H1 (cell line): ENCODE measurements around the gene ITPR3. TPM values are rescaled to one million over a fixed set of nuclear protein-coding genes. Genes with fewer than 3 reads are reported as not detected.

Experiments used
- CTCF ChIA-PET: fragments of 300-600 bp; sonication (Branson Sonifier 250); formaldehyde crosslinking; loops from one replicate; lab custom pipeline; 2021; ENCODE audit not compliant: partially characterized antibody; lab: Charles Lee
- POLR2A ChIA-PET: fragments of 300-600 bp; sonication (Branson Sonifier 250); formaldehyde crosslinking; loops from one replicate; lab custom pipeline; 2021; ENCODE audit warnings: inconsistent platforms; ENCODE audit not compliant: partially characterized antibody; lab: Charles Lee
- DNase-seq, 2 experiments: peaks; one replicate each; pipeline versions ENCODE4 v3.0.0 to v3.0.0-alpha.2; 2010 to 2022; ENCODE audit warnings: low spot score in 2 of 2, low read depth in 1 of 2, mixed read lengths in 1 of 2
- FAIRE-seq: peaks from 2 replicates; lab custom pipeline; 2011; peaks lifted over from hg19 to GRCh38; lab: Jason Lieb, UNC
- H2AFZ ChIP-seq: 2 replicates; pipeline ENCODE4 v1.8.1; 2012; ENCODE audit warnings: low read length, inconsistent platforms
- H2AK5ac ChIP-seq: 2 replicates; pipeline ENCODE4 v1.6.1; 2013; ENCODE audit warnings: low read depth, low read length
- H2BK120ac ChIP-seq: replicated peaks from 2 replicates; pipeline ENCODE3; 2013; ENCODE audit warnings: low read depth, low read length, inconsistent platforms
- H2BK12ac ChIP-seq: 2 replicates; pipeline ENCODE4 v1.6.1; 2013; ENCODE audit warnings: low read depth, low read length
- H2BK15ac ChIP-seq: 2 replicates; pipeline ENCODE4 v1.6.1; 2013; ENCODE audit warnings: low read length
- H2BK20ac ChIP-seq: 2 replicates; pipeline ENCODE4 v1.6.1; 2013; ENCODE audit warnings: low read length
- H2BK5ac ChIP-seq: 2 replicates; pipeline ENCODE4 v1.6.1; 2013; ENCODE audit warnings: low read depth, low read length
- H3K14ac ChIP-seq: 2 replicates; pipeline ENCODE4 v1.6.1; 2013; ENCODE audit warnings: inconsistent platforms; ENCODE audit not compliant: insufficient read length
- H3K18ac ChIP-seq: 2 replicates; pipeline ENCODE4 v1.6.1; 2013; ENCODE audit warnings: low read length; ENCODE audit errors: extremely low read depth
- H3K23ac ChIP-seq: 2 replicates; pipeline ENCODE4 v1.6.1; 2013; ENCODE audit warnings: inconsistent platforms; ENCODE audit not compliant: insufficient read length
- H3K23me2 ChIP-seq: 2 replicates; pipeline ENCODE4 v1.6.1; 2013; ENCODE audit warnings: low read depth, low read length
- H3K27ac ChIP-seq: 2 replicates; pipeline ENCODE4 v1.6.1; 2011; ENCODE audit warnings: low read depth, low read length, inconsistent platforms
- H3K27me3 ChIP-seq, 4 experiments: replicated peaks in 1 of 4; 1 replicate in 1 of 4; 2 replicates in 3 of 4; pipeline versions ENCODE4 v1.6.1 to v1.8.1; 2011 to 2013; ENCODE audit warnings: low read length in 3 of 4, mild to moderate bottlenecking in 3 of 4, inconsistent platforms in 2 of 4, mixed read lengths in 2 of 4, moderate library complexity in 1 of 4; ENCODE audit not compliant: control insufficient read depth in 3 of 4, insufficient read depth in 3 of 4; ENCODE audit errors: extremely low read depth in 1 of 4
- H3K36me3 ChIP-seq, 4 experiments: 2 replicates each; pipeline versions ENCODE4 v1.6.1 to v1.8.1; 2011 to 2013; ENCODE audit warnings: mild to moderate bottlenecking in 4 of 4, low read length in 3 of 4, moderate library complexity in 2 of 4, control low read depth in 1 of 4, inconsistent platforms in 1 of 4; ENCODE audit not compliant: insufficient read depth in 4 of 4, control insufficient read depth in 2 of 4
- H3K4ac ChIP-seq: replicated peaks from 2 replicates; pipeline ENCODE3; 2013; ENCODE audit warnings: low read length, low read depth, mixed read lengths, inconsistent platforms; ENCODE audit not compliant: insufficient read length
- H3K4me1 ChIP-seq, 4 experiments: replicated peaks in 1 of 4; 1 replicate in 1 of 4; 2 replicates in 3 of 4; pipeline versions ENCODE4 v1.6.1 to v1.8.1; 2011 to 2013; ENCODE audit warnings: low read length in 3 of 4, inconsistent platforms in 2 of 4, mixed read lengths in 1 of 4; ENCODE audit not compliant: insufficient read depth in 4 of 4, control insufficient read depth in 3 of 4
- H3K4me2 ChIP-seq, 2 experiments: 2 replicates each; pipeline versions ENCODE4 v1.6.1 to v1.8.1; 2011 to 2013; ENCODE audit warnings: low read depth in 2 of 2, low read length in 2 of 2, control low read depth in 1 of 2, inconsistent platforms in 1 of 2, mild to moderate bottlenecking in 1 of 2; ENCODE audit not compliant: insufficient read depth in 1 of 2
- H3K4me3 ChIP-seq, 4 experiments: fragments of 200-600, 300-600 bp in 1 of 4; sonication (generic), shearing (Covaris generic), sonication (Bioruptor Twin) in 1 of 4; 2 replicates each; pipeline versions ENCODE4 v1.5.1 to v1.8.1; 2011 to 2016; ENCODE audit warnings: low read length in 4 of 4, low read depth in 3 of 4, control low read depth in 2 of 4, inconsistent platforms in 2 of 4, mild to moderate bottlenecking in 2 of 4, mixed read lengths in 1 of 4, moderate library complexity in 1 of 4; ENCODE audit not compliant: insufficient read depth in 2 of 4; ENCODE audit errors: extremely low read depth in 1 of 4
- H3K56ac ChIP-seq: replicated peaks from 2 replicates; pipeline ENCODE3; 2013; ENCODE audit warnings: low read depth, mild to moderate bottlenecking, mixed read lengths, low read length, inconsistent platforms; ENCODE audit not compliant: insufficient read length
- H3K79me1 ChIP-seq: 2 replicates; pipeline ENCODE4 v1.6.1; 2013; ENCODE audit warnings: low read depth, low read length, control low read depth
- H3K79me2 ChIP-seq, 2 experiments: 2 replicates each; pipeline versions ENCODE4 v1.6.1 to v1.8.1; 2012 to 2013; ENCODE audit warnings: low read length in 2 of 2, mild to moderate bottlenecking in 2 of 2, inconsistent platforms in 1 of 2; ENCODE audit not compliant: insufficient read depth in 2 of 2, control insufficient read depth in 1 of 2
- H3K9ac ChIP-seq, 4 experiments: replicated peaks in 1 of 4; 1 replicate in 1 of 4; 2 replicates in 3 of 4; pipeline versions ENCODE4 v1.6.1 to v1.8.1; 2011 to 2013; ENCODE audit warnings: low read depth in 3 of 4, low read length in 3 of 4, control low read depth in 2 of 4, mild to moderate bottlenecking in 2 of 4, moderate library complexity in 2 of 4, inconsistent platforms in 1 of 4; ENCODE audit errors: extremely low read depth in 1 of 4
- H3K9me3 ChIP-seq, 2 experiments: 2 replicates each; pipeline versions ENCODE4 v1.6.1 to v1.8.1; 2012 to 2013; ENCODE audit warnings: mild to moderate bottlenecking in 2 of 2, moderate library complexity in 2 of 2, control low read depth in 1 of 2, inconsistent platforms in 1 of 2, low read depth in 1 of 2, low read length in 1 of 2, mixed read lengths in 1 of 2; ENCODE audit not compliant: insufficient read depth in 2 of 2
- H4K20me1 ChIP-seq, 2 experiments: replicated peaks in 1 of 2; 2 replicates each; pipeline versions ENCODE3 to v1.8.1; 2011 to 2013; ENCODE audit warnings: inconsistent platforms in 2 of 2, low read length in 2 of 2, mild to moderate bottlenecking in 1 of 2; ENCODE audit not compliant: insufficient read depth in 2 of 2, control insufficient read depth in 1 of 2
- H4K5ac ChIP-seq: 2 replicates; pipeline ENCODE4 v1.6.1; 2013; ENCODE audit warnings: low read length, low read depth, mixed read lengths, inconsistent platforms; ENCODE audit not compliant: insufficient read length
- H4K8ac ChIP-seq: 2 replicates; pipeline ENCODE4 v1.8.0; 2013; ENCODE audit warnings: mild to moderate bottlenecking, moderate library complexity, low read length, inconsistent platforms; ENCODE audit not compliant: insufficient read depth; ENCODE audit errors: extremely low read depth
- H4K91ac ChIP-seq: replicated peaks from 2 replicates; pipeline ENCODE3; 2013; ENCODE audit warnings: low read length, mixed read lengths, inconsistent platforms; ENCODE audit not compliant: insufficient read length
- ATF3 ChIP-seq: IDR thresholded peaks from 2 replicates; pipeline ENCODE4 v1.6.1; 2011; ENCODE audit warnings: low read depth, mild to moderate bottlenecking, low read length; ENCODE audit not compliant: insufficient read depth
- BRCA1 ChIP-seq: IDR thresholded peaks from 2 replicates; pipeline ENCODE4 v1.6.1; 2012; ENCODE audit warnings: low read depth, low read length, improper control_type of control experiment
- JUND ChIP-seq: IDR thresholded peaks from 2 replicates; pipeline ENCODE4 v1.6.1; 2011; ENCODE audit warnings: mild to moderate bottlenecking, improper control_type of control experiment, low read length
- RBBP5 ChIP-seq: IDR thresholded peaks from 2 replicates; pipeline ENCODE4 v1.7.1; 2012; ENCODE audit warnings: low read depth, mild to moderate bottlenecking, inconsistent platforms, low read length, moderate library complexity, borderline replicate concordance
- SRF ChIP-seq: IDR thresholded peaks from 2 replicates; pipeline ENCODE4 v1.6.1; 2011; ENCODE audit warnings: mild to moderate bottlenecking, low read depth, low read length, moderate library complexity
- SUZ12 ChIP-seq: fragments of 200-600 bp; sonication (generic); IDR thresholded peaks from 2 replicates; pipeline ENCODE4 v1.6.1; 2012; ENCODE audit warnings: mild to moderate bottlenecking, inconsistent platforms, low read length, moderate library complexity, mixed read lengths
- TAF7 ChIP-seq: optimal IDR thresholded peaks from 2 replicates; pipeline ENCODE3; 2011; ENCODE audit warnings: low read depth, mild to moderate bottlenecking, inconsistent platforms, low read length, moderate library complexity, borderline replicate concordance
- TCF12 ChIP-seq: IDR thresholded peaks from 2 replicates; pipeline ENCODE4 v1.6.1; 2011; ENCODE audit warnings: low read depth, mild to moderate bottlenecking, low read length
- WGBS, 2 experiments: shearing (Covaris generic) in 1 of 2; methylation state at CpG; one replicate each; pipeline versions ENCODE4 v1.1.6 to v1.1.7; 2013 to 2015; ENCODE audit warnings: low lambda C conversion rate in 2 of 2, mixed read lengths in 2 of 2, inconsistent platforms in 1 of 2, low coverage in 1 of 2, missing lambda C conversion rate in 1 of 2; ENCODE audit not compliant: insufficient replicate concordance in 2 of 2, insufficient coverage in 1 of 2, insufficient read length in 1 of 2; ENCODE audit errors: extremely low coverage in 1 of 2, missing lambda C conversion rate in 1 of 2; 5-methylcytosine and 5-hydroxymethylcytosine counted together
- polyA plus RNA-seq, 7 experiments: library from polyadenylated mRNA; depleted of rRNA in 3 of 7; stranded (reverse) in 5 of 7; unstranded in 2 of 7; fragments of >200 nt in 5 of 7; fragments of 200-250 nt in 2 of 7; gene quantifications; 1 replicate in 5 of 7; 2 replicates in 1 of 7; 4 replicates in 1 of 7; pipeline versions ENCODE4 v1.2.1 to v1.2.3, GENCODE V29; 2011 to 2013; ENCODE audit warnings: missing spikeins in 2 of 7, mixed read lengths in 2 of 7
- total RNA-seq: library from RNA; stranded (reverse); fragmentation: NEBNext Ultra II Directional; extraction: Animal tissue kit (Norgen Biotek cat#: 25700); gene quantifications from 2 replicates; pipeline ENCODE4 v1.2.1, GENCODE V29; 2021

The ITPR3 gene
- total and polyA plus RNA-seq, 2 of the 8 experiments (the other 6 are each of a cell fraction or from before 2014, with no cell fraction given), result 29.1 to 45.7 TPM

GRCh38 chr6:33642897-33643296 lies 21.8 kb downstream of the ITPR3 start:
- Histone ChIP-seq H4K91ac (no peak overlapping the region), H4K20me1 (peaks cover 0 to 12% of the 10 kb centered on the region in 2 experiments), H3K56ac (no peak overlapping the region), H2BK15ac (no peak overlapping the region), H3K14ac (no peak overlapping the region), H3K27me3 (no peaks in the 10 kb centered on the region), H4K8ac (no peak overlapping the region), H2BK5ac (0 out of 2 replicates have a peak overlapping the region, but pooled peaks have one; percentile 32), H3K18ac (no peak overlapping the region), H3K23ac (no peak overlapping the region), H3K4me2 (no peak overlapping the region), H3K79me2 (no peaks in the 10 kb centered on the region), H3K9me3 (no peaks in the 10 kb centered on the region), H2BK12ac (no peak overlapping the region), H3K9ac (no peak overlapping the region), H2BK120ac (no peak overlapping the region), H3K4me1 (peaks cover 0 to 7% (median 0%) of the 10 kb centered on the region in 4 experiments; a peak in 3 of 7 replicates), H3K4me3 (no peak overlapping the region), H3K27ac (no peak overlapping the region), H3K23me2 (peaks cover 2% of the 10 kb centered on the region; the same call in 1 of the 2 replicates), H4K5ac (no peak overlapping the region), H2AFZ (no peak overlapping the region), H3K36me3 (peaks cover 0 to 5% (median 0%) of the 10 kb centered on the region in 4 experiments; a peak in 2 of 8 replicates)
- WGBS, 2 experiments, result 86% methylated on average over 4 of the region's 4 CpGs; no CpG with 5 or more reads in 1 of the 2 experiments
- ChIA-PET POLR2A (interaction anchor here (1.0 to 1.4 kb wide), 4 partner anchors 10 to 68 kb away, joined by 3 to 6 read pairs (median 4); no protein-coding TSS in a partner anchor), CTCF (interaction anchor here (0.6 to 2.6 kb wide), 8 partner anchors 9 to 1545 kb away, joined by 3 to 10 read pairs (median 4); no protein-coding TSS in a partner anchor)
- FAIRE-seq (no peak), DNase-seq (no peak)
- TF ChIP-seq TCF12 (no peak), ATF3 (no peak), TAF7 (no peak), SRF (no peak), RBBP5 (no peak), BRCA1 (no peak), SUZ12 (no peak), JUND (no peak)
- TF ChIP-seq, all 59 proteins: peak for 0
- Histone ChIP-seq H3K79me1 (peaks cover 3% of the 10 kb centered on the region), H2BK20ac (no peak overlapping the region), H2AK5ac (no peak overlapping the region), H3K4ac (no peak overlapping the region)
